ENCODE data around the gene CNTN6. TPM values are rescaled to one million over a fixed set of nuclear protein-coding genes. Genes with fewer than 3 reads are reported as not detected.
A peak's percentile ranks its signal among the peaks of the same experiment; 100 is the strongest.

Gene CNTN6
- total and polyA plus RNA-seq, 2 of the 4 experiments (the other 2 are of a cell fraction) = not detected

DNA sequence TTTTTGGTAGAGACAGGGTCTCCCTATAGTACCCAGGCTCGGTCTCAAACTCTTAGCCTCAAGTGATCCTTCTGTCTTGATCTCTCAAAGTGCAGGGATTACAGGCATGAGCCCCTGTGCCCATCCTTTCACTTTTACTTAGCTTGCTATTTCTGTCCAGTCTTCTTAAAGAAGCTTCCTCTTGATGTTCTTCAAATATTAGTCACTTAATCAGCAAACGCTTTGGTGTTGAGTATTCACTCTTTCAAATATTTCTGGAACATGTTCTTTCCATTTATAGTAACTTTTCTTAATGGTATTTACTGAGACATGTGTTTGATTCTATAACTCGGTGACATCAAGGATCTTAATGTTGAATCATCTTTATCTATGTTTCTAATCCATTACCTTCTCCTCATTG lies 122.1 kb downstream of the CNTN6 start:
- in situ Hi-C loops (cut with MboI; ENCODE audit: low sequenced_read_pairs) (no loop called here), intact Hi-C loops (cut with micrococcal nuclease) (no loop called here), dilution Hi-C loops (cut with HindIII; ENCODE audit: low sequenced_read_pairs, unreplicated experiment) (no loop called here)
- ChIA-PET POLR2A (ENCODE audit: unreplicated experiment) (no interaction called here), CTCF (no interaction called here)
- no TSS peak for BruUV-seq (replicated peaks)
- H3K9ac ChIP-seq (ENCODE audit: low read depth, low read length) = no peak overlapping the region; the same call in 1 of the 2 replicates
- H3K4ac ChIP-seq (ENCODE audit: low read depth, low read length) = peak overlapping the region; percentile 50; the same call in 1 of the 2 replicates
- H3K27ac ChIP-seq (ENCODE audit: insufficient read depth, low read length) = no peak overlapping the region
- H2BK15ac ChIP-seq (ENCODE audit: low read depth, low read length) = no peak overlapping the region
- no peak overlapping the region for H2AFZ ChIP-seq (replicated peaks; ENCODE audit: low read length, poor library complexity)
- no peak overlapping the region for H3K4me3 ChIP-seq (ENCODE audit: insufficient read depth, low read depth, low read length)
- DNase-seq = peak; percentile 47
- H4K5ac ChIP-seq (ENCODE audit: low read depth, low read length) = no peak overlapping the region
- H2AK5ac ChIP-seq (ENCODE audit: low read depth, low read length) = peak overlapping the region; percentile 59
- peak overlapping the region; percentile 44; the same call in 1 of the 2 replicates for H3K18ac ChIP-seq (ENCODE audit: low read depth, low read length)
- no peaks in the 10 kb centered on the region for H4K20me1 ChIP-seq (ENCODE audit: insufficient read depth, low read length)
- H3K9me1 ChIP-seq (ENCODE audit: insufficient read depth, low read length) = no peaks in the 10 kb centered on the region
- peak overlapping the region; percentile 60 to 75; a peak in 3 of 4 replicates for H4K8ac ChIP-seq (ENCODE audit: low read depth in 2 of 2, low read length in 2 of 2)
- no peak overlapping the region for H3K23ac ChIP-seq (ENCODE audit: low read depth, low read length)
- TF ChIP-seq, protein P1, sequence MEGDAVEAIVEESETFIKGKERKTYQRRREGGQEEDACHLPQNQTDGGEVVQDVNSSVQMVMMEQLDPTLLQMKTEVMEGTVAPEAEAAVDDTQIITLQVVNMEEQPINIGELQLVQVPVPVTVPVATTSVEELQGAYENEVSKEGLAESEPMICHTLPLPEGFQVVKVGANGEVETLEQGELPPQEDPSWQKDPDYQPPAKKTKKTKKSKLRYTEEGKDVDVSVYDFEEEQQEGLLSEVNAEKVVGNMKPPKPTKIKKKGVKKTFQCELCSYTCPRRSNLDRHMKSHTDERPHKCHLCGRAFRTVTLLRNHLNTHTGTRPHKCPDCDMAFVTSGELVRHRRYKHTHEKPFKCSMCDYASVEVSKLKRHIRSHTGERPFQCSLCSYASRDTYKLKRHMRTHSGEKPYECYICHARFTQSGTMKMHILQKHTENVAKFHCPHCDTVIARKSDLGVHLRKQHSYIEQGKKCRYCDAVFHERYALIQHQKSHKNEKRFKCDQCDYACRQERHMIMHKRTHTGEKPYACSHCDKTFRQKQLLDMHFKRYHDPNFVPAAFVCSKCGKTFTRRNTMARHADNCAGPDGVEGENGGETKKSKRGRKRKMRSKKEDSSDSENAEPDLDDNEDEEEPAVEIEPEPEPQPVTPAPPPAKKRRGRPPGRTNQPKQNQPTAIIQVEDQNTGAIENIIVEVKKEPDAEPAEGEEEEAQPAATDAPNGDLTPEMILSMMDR (conservative IDR thresholded peaks at IDR 0.05; ENCODE audit: low read depth, low read length) = no peak
- TF ChIP-seq SMC3 (IDR thresholded peaks at IDR 0.05; ENCODE audit: low read depth, low read length) = no peak
- TF ChIP-seq, protein P2, sequence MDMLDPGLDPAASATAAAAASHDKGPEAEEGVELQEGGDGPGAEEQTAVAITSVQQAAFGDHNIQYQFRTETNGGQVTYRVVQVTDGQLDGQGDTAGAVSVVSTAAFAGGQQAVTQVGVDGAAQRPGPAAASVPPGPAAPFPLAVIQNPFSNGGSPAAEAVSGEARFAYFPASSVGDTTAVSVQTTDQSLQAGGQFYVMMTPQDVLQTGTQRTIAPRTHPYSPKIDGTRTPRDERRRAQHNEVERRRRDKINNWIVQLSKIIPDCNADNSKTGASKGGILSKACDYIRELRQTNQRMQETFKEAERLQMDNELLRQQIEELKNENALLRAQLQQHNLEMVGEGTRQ (IDR thresholded peaks at IDR 0.05; ENCODE audit: low read depth, low read length) = no peak
- TF ChIP-seq BHLHE40 (IDR thresholded peaks at IDR 0.05; ENCODE audit: low read depth, low read length) = no peak
- no peak for TF ChIP-seq POLR2A (IDR thresholded peaks at IDR 0.05; ENCODE audit: low read depth, low read length)
- TF ChIP-seq MAFK (IDR thresholded peaks at IDR 0.05; ENCODE audit: low read depth, low read length) = no peak
- no peak for TF ChIP-seq RAD21 (IDR thresholded peaks at IDR 0.05; ENCODE audit: low read length)
- TF ChIP-seq CHD1 (IDR thresholded peaks at IDR 0.05; ENCODE audit: low read depth, low read length) = no peak
- TF ChIP-seq FOS (IDR thresholded peaks at IDR 0.05; ENCODE audit: low read depth, low read length) = no peak
- no peak for TF ChIP-seq MAZ (IDR thresholded peaks at IDR 0.05; ENCODE audit: borderline replicate concordance, low read depth, low read length)
- TF ChIP-seq NFE2L2 (IDR thresholded peaks at IDR 0.05; ENCODE audit: low read depth, low read length) = no peak
- H2BK20ac ChIP-seq (ENCODE audit: low read depth, low read length) = peak overlapping the region; percentile 72; the same call in 1 of the 2 replicates
- H3K14ac ChIP-seq (replicated peaks; ENCODE audit: low read depth, low read length) = peak overlapping the region; percentile 71
- no peaks in the 10 kb centered on the region for H3K4me1 ChIP-seq (ENCODE audit: control insufficient read depth, insufficient read depth, low read length)
- no peaks in the 10 kb centered on the region for H3K79me1 ChIP-seq (ENCODE audit: low read depth in 1 of 2, low read length in 2 of 2)
- peak overlapping the region; percentile 6; the same call in 1 of the 2 replicates for H3K56ac ChIP-seq (ENCODE audit: extremely low read depth, insufficient read depth, low read length)
- H3K27me3 ChIP-seq (ENCODE audit: control insufficient read depth, insufficient read depth, low read length) = no peaks in the 10 kb centered on the region
- peaks cover 5% of the 10 kb centered on the region for H3K9me3 ChIP-seq (ENCODE audit: control insufficient read depth, insufficient read depth, low read length)
- peak overlapping the region; percentile 82 for H2AK9ac ChIP-seq (replicated peaks; ENCODE audit: low read depth, low read length, poor library complexity)
- no peak for ATAC-seq (ENCODE audit: low read depth)
- peak overlapping the region; percentile 87 for H4K91ac ChIP-seq (ENCODE audit: insufficient read depth, low read depth, low read length)
- peak overlapping the region; percentile 79; the same call in 1 of the 2 replicates for H3K4me2 ChIP-seq (ENCODE audit: low read depth, low read length)
- peak overlapping the region; percentile 81; the same call in 1 of the 2 replicates for H2BK120ac ChIP-seq (ENCODE audit: low read depth, low read length)
- H3K36me3 ChIP-seq (ENCODE audit: control insufficient read depth, insufficient read depth, low read length) = no peaks in the 10 kb centered on the region
- no CpG with 5 or more reads among the region's 3 CpGs for WGBS, 2 experiments (ENCODE audit: extremely low coverage in 2 of 2, insufficient read length in 1 of 2)
- peak overlapping the region; percentile 81 for H2BK5ac ChIP-seq (ENCODE audit: low read depth, low read length, poor library complexity, severe bottlenecking)
